K562 (cell line): ENCODE results near the gene TIMM44. TPM values are rescaled to one million over a fixed set of nuclear protein-coding genes. Genes with fewer than 3 reads are reported as not detected.

ENCODE experiments used
- ATAC-seq: fragments of 200-7000 bp; cut with Tn5 transposase; 3 replicates; pipeline ENCODE4 v1.9.1; 2020; ENCODE audit warnings: moderate library complexity
- BruUV-seq: library from RNA; stranded (reverse); fragments of 400-500 nt; replicated peaks from 2 replicates; lab custom pipeline; 2021; lab: Mats Ljungman, UMichigan
- CTCF ChIA-PET: fragments of 300-600 bp; formaldehyde crosslinking; extraction: SDS; loops from one replicate; lab custom pipeline; 2021; ENCODE audit warnings: low intra/inter-chr PET ratio; lab: Yijun Ruan, JAX
- POLR2A ChIA-PET: fragments of 300-600, 350-650 bp; sonication (Branson Sonifier 250); formaldehyde crosslinking; extraction: SDS; loops from one replicate; lab custom pipeline; 2021; ENCODE audit warnings: antibody characterized with exemption, inconsistent platforms; lab: Yijun Ruan, JAX
- DNase-seq, 4 experiments: peaks; one replicate each; pipeline versions ENCODE4 v3.0.0 to v3.0.0-alpha.2; 2011 to 2018; ENCODE audit warnings: low spot score in 3 of 4, mixed read lengths in 3 of 4; ENCODE audit errors: extremely low read depth in 1 of 4
- FAIRE-seq: peaks from 2 replicates; lab custom pipeline; 2011; peaks lifted over from hg19 to GRCh38; lab: Jason Lieb, UNC
- H2AFZ ChIP-seq: 2 replicates; pipeline ENCODE4 v1.6.0; 2011; ENCODE audit warnings: low read depth, low read length, control low read depth, inconsistent platforms
- H3K27ac ChIP-seq: fragments of 200-600 bp; 3 replicates; pipeline ENCODE4 v1.8.0; 2011; ENCODE audit warnings: low read depth, mild to moderate bottlenecking, control low read depth, inconsistent platforms, low read length, moderate library complexity, mixed read lengths; ENCODE audit errors: extremely low read depth
- H3K27me3 ChIP-seq, 2 experiments: fragments of 300-600 bp in 1 of 2; 2 replicates in 1 of 2; 3 replicates in 1 of 2; pipeline versions ENCODE4 v1.6.0 to v1.8.0; 2011; ENCODE audit warnings: inconsistent platforms in 2 of 2, low read length in 2 of 2, mild to moderate bottlenecking in 1 of 2, mixed read lengths in 1 of 2, moderate library complexity in 1 of 2; ENCODE audit not compliant: control insufficient read depth in 2 of 2, insufficient read depth in 2 of 2
- H3K36me3 ChIP-seq: fragments of 300-600 bp; 3 replicates; pipeline ENCODE4 v1.8.0; 2011; ENCODE audit warnings: mild to moderate bottlenecking, low read length, inconsistent platforms; ENCODE audit not compliant: control insufficient read depth, insufficient read depth
- H3K4me1 ChIP-seq, 2 experiments: fragments of 200-600 bp in 1 of 2; replicated peaks in 1 of 2; 2 replicates in 1 of 2; 3 replicates in 1 of 2; pipeline versions ENCODE4 v1.5.1 to v1.8.0; 2011; ENCODE audit warnings: inconsistent platforms in 2 of 2, low read length in 2 of 2, mild to moderate bottlenecking in 1 of 2, mixed read lengths in 1 of 2, moderate library complexity in 1 of 2; ENCODE audit not compliant: control insufficient read depth in 2 of 2, insufficient read depth in 2 of 2
- H3K4me2 ChIP-seq: 2 replicates; pipeline ENCODE4 v1.6.1; 2011; ENCODE audit warnings: low read length, control low read depth, inconsistent platforms, mixed read lengths; ENCODE audit not compliant: insufficient read depth
- H3K4me3 ChIP-seq: fragments of 200-600 bp; sonication (generic), shearing (Covaris generic); 2 replicates; pipeline ENCODE4 v1.5.1; 2016; ENCODE audit warnings: control low read depth, inconsistent platforms
- H3K79me2 ChIP-seq: fragments of 200-600 bp; 3 replicates; pipeline ENCODE4 v1.8.0; 2011; ENCODE audit warnings: low read length, inconsistent platforms; ENCODE audit not compliant: control insufficient read depth, insufficient read depth
- H3K9ac ChIP-seq, 2 experiments: 2 replicates each; pipeline versions ENCODE4 v1.6.0 to v1.6.1; 2011; ENCODE audit warnings: low read depth in 2 of 2, low read length in 2 of 2, control low read depth in 1 of 2, inconsistent platforms in 1 of 2, mild to moderate bottlenecking in 1 of 2, mixed read lengths in 1 of 2; ENCODE audit not compliant: insufficient read depth in 1 of 2
- H3K9me1 ChIP-seq: one replicate; pipeline ENCODE4 v1.6.0; 2011; ENCODE audit warnings: inconsistent platforms, mild to moderate bottlenecking, low read length, moderate library complexity; ENCODE audit not compliant: control insufficient read depth, insufficient read depth
- H3K9me3 ChIP-seq: replicated peaks from 2 replicates; pipeline ENCODE4 v1.5.1; 2011; ENCODE audit warnings: low read depth, low read length, inconsistent platforms; ENCODE audit not compliant: control insufficient read depth, insufficient read depth
- H4K20me1 ChIP-seq: replicated peaks from 2 replicates; pipeline ENCODE4 v1.6.1; 2011; ENCODE audit warnings: low read length, inconsistent platforms, mixed read lengths; ENCODE audit not compliant: control insufficient read depth, insufficient read depth
- CEBPB ChIP-seq: fragments of 450-650 bp; IDR thresholded peaks from 2 replicates; pipeline ENCODE4 v1.6.1; 2016; ENCODE audit warnings: missing genetic modification characterization, missing compliant biosample characterization
- CUX1 ChIP-seq: fragments of 200-800 bp; sonication (Bioruptor generic); IDR thresholded peaks from 2 replicates; pipeline ENCODE4 v1.6.1; 2016; ENCODE audit warnings: missing genetic modification characterization, missing compliant biosample characterization
- GTF2F1 ChIP-seq: IDR thresholded peaks from 2 replicates; pipeline ENCODE4 v1.6.1; 2011; ENCODE audit warnings: low read depth, low read length, improper control_type of control experiment
- HOMEZ ChIP-seq: fragments of 250-450 bp; sonication (Bioruptor Pico); IDR thresholded peaks from 2 replicates; pipeline ENCODE4 v1.4.0; 2020; ENCODE audit warnings: mild to moderate bottlenecking, moderate library complexity
- KHSRP ChIP-seq: fragments of 450-650 bp; IDR thresholded peaks from 2 replicates; pipeline ENCODE4 v1.6.1; 2017
- WHSC1 ChIP-seq: IDR thresholded peaks from one replicate; pipeline ENCODE4 v1.6.1; 2012; ENCODE audit warnings: low read length, control low read depth, inconsistent platforms
- ZEB2 ChIP-seq: fragments of 450-650 bp; IDR thresholded peaks from 2 replicates; pipeline ENCODE4 v1.6.1; 2016
- ZNF740 ChIP-seq, 3 experiments: fragments of 200-800 bp in 1 of 3; sonication (Bioruptor generic) in 1 of 3; sonication (generic) in 1 of 3; formaldehyde crosslinking in 1 of 3; IDR thresholded peaks; 2 replicates each; pipeline versions ENCODE4 v1.6.1 to v1.8.0; 2016 to 2022; ENCODE audit warnings: mild to moderate bottlenecking in 2 of 3, missing compliant biosample characterization in 2 of 3, missing genetic modification characterization in 2 of 3, missing genetic modification reagents in 1 of 3
- WGBS: fragments of 100-300 bp; shearing (Covaris generic); methylation state at CpG from one replicate; pipeline ENCODE4 v1.1.6; 2016; ENCODE audit warnings: low coverage, mixed read lengths; ENCODE audit not compliant: insufficient coverage; ENCODE audit errors: missing lambda C conversion rate; 5-methylcytosine and 5-hydroxymethylcytosine counted together
- in situ Hi-C: fragments of 300-500 bp; cut with MboI; formaldehyde crosslinking; loops from 4 replicates; pipeline ENCODE4 v1.15.0; 2018; ENCODE audit warnings: inconsistent platforms, mixed read lengths
- intact Hi-C: fragments of 100-400 bp; cut with micrococcal nuclease; formaldehyde crosslinking; loops from 2 replicates; pipeline ENCODE4 v1.14.2; 2022
- polyA plus RNA-seq, 8 experiments: library from polyadenylated mRNA; depleted of rRNA in 4 of 8; stranded (reverse) in 5 of 8; unstranded in 3 of 8; fragments of >200 nt; fragmentation: Nextera tagmentation in 2 of 8; fragmentation: Illumina TruSeq in 1 of 8; extraction: Ambion mirVana in 2 of 8; extraction: Trizol in 1 of 8; gene quantifications; 2 replicates each; pipeline versions ENCODE4 v1.2.1 to v1.2.3, GENCODE V29; 2011 to 2014; ENCODE audit warnings: inconsistent platforms in 1 of 8, missing spikeins in 1 of 8
- total RNA-seq, 7 experiments: library from RNA; depleted of rRNA in 6 of 7; stranded (reverse); fragments of >200 nt in 6 of 7; fragmentation: Illumina TruSeq in 2 of 7; extraction: Trizol in 2 of 7; gene quantifications; 2 replicates each; pipeline versions ENCODE4 v1.2.1 to v1.2.3, GENCODE V29; 2011 to 2021; ENCODE audit warnings: low replicate concordance in 1 of 7

The TIMM44 gene
- total and polyA plus RNA-seq, 9 of the 15 experiments (the other 6 are each of a cell fraction or from before 2014, with no cell fraction given): 10.3 to 231 (median 89.3) TPM

GRCh38 chr19:7905859-7906258 lies 37.6 kb downstream of the TIMM44 start:
- Histone ChIP-seq H3K36me3 (peaks cover 45% of the 10 kb centered on the region; the same call in 2 of the 3 replicates), H4K20me1 (no peaks in the 10 kb centered on the region), H2AFZ (no peak overlapping the region), H3K4me1 (peaks cover 13 to 74% of the 10 kb centered on the region in 2 experiments; a peak in 4 of 5 replicates), H3K27ac (no peak overlapping the region; the same call in 2 of the 3 replicates), H3K9ac (peak overlapping the region in 1 of 2 experiments; percentile 56; a peak in 2 of 4 replicates), H3K9me3 (no peaks in the 10 kb centered on the region), H3K4me3 (no peak overlapping the region), H3K4me2 (no peak overlapping the region), H3K79me2 (peaks cover 57% of the 10 kb centered on the region), H3K9me1 (peaks cover 7% of the 10 kb centered on the region), H3K27me3 (no peaks in the 10 kb centered on the region)
- TF ChIP-seq GTF2F1 (no peak), CEBPB (tag) (no peak), ZEB2 (no peak), WHSC1 (no peak), CUX1 (CRISPR knock-in tag) (no peak), ZNF740 (CRISPR knock-in tag; IDR thresholded peaks at IDR 0.05) (0 out of 2 replicates have a peak, but pooled peaks have one; percentile 42), ZNF740 (tag; IDR thresholded peaks at IDR 0.05) (no peak), KHSRP (no peak), HOMEZ (CRISPR knock-in tag) (no peak)
- no peak for ATAC-seq
- DNase-seq: no peak
- CTCF ChIA-PET: no interaction called here
- in situ Hi-C loops: no loop called here
- no peak for FAIRE-seq
- intact Hi-C loops: no loop called here
- POLR2A ChIA-PET: no interaction called here
- no TSS peak for BruUV-seq
- 80% methylated on average over 6 of the region's 10 CpGs for WGBS
